GM21447 (cell line): ENCODE results near the gene KIF1B.
"Not testable (repeated sequence)": the region's sequence is repeated elsewhere in the genome, so short reads cannot be mapped to it uniquely, and the experiment has no call there.

Experiments
- ATAC-seq: cut with Tn5 transposase; IDR thresholded peaks from one replicate; pipeline ENCODE4 v1.9.1; 2021; ENCODE audit not compliant: unreplicated experiment

KIF1B gene

DNA sequence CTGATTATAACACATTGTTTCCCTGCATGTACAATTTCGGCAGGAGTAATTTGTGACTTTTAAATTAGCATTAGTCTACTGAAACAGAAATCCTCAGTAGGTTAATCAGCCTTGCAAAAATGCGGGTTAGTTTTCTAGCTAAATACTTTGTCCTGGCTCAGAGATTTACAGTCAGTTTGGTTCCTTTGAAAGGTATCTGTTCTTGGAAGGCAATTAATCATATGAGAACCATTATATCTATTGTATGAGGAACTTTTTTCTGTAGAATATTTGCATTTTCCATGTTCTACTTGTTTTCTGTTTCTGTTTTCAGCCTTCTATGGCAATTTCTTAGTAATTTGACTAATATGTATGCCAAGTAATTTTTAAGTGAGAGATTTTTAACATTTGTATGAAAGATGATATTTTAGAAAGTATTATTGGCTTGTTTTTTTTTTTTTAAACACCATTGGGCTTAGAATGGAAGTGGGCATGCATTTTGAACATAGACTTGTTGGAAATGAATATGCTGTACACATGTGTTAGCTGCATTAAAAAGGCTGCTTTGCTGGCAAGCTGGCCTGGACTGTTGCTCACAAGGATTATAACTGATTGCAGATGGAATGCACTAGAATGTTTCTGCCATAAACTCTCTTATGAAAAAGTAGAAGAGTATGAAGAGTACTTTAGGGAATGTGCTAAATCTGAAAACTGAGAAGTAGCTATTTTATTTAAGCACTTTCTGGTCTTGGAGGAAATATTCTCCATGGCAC, 26.2 kb downstream of the KIF1B start:
- no peak for ATAC-seq

DNA sequence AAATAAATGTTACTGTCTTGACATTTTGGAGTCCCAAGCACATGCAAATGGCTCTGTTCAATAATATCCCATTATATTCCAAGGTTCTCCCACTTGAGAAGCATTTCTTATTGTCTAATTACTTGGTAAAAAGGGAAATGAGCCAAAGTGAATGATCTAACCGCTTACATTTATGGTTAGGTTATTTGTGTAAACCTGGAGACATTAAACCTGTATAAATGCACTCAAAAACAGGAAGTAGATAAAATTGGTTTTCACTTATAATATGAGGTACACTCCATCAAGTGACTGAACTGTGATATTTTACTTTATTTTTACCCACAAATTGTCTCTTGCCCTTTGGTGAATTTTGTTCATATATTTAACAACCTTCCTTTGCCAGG, 26.8 kb downstream of the KIF1B start:
- ATAC-seq: no peak

DNA sequence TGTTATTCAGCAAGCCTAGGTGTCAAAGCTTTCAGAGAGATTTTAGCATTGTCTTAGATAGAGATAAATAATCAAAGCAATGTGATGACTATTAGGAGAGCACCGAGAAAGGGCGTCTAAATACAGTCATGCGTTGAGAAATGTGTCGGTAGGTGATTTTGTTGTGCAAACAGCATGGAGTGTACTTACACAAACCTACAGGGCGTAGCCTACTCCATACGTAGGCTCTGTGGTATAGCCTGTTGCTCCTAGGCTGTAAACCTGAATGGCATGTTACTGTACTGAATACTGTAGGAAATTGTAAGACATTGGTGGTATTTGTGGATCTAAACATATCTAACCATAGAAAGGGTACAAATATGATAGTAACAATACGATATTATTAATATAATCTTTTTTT, 31.8 kb downstream of the KIF1B start:
- ATAC-seq: no peak

DNA sequence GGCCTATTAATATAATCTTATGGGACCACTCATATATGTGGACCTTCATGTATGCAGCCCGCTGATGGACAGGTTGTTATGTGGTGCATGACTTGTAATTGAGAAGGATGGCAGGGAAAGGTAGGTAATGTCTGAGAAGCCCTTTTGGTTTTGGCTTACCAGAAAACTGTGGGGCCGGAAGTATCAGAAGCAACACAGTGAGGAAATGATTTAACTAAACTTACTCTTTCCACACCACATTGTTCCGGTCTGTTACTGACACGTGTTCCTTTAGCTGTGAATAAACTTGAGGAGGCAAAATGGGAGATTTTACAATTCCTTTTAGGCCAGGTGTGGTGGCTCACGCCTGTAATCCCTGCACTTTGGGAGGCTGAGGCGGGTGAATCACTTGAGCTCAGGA, 32.4 kb downstream of the KIF1B start:
- no peak for ATAC-seq

DNA sequence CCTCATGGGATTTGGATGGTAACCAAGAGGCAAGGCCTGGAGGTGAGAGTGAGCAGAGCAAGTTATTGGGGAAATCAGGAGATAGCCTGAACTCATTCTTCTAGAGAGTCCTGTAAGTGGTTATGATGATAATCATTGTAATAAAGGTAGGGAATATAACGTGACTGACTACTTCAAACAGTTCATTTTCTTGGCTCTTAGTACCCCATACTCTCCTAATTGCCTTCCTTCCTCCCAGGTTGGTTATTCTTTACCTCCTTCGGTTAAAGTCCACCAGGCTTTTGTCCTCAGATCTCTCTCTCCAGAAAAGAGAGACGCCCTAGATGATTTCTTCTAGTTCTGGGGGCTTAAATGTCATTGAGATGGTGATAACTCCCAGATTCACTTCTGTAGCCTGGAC, 35.3 kb downstream of the KIF1B start:
- no peak for ATAC-seq

DNA sequence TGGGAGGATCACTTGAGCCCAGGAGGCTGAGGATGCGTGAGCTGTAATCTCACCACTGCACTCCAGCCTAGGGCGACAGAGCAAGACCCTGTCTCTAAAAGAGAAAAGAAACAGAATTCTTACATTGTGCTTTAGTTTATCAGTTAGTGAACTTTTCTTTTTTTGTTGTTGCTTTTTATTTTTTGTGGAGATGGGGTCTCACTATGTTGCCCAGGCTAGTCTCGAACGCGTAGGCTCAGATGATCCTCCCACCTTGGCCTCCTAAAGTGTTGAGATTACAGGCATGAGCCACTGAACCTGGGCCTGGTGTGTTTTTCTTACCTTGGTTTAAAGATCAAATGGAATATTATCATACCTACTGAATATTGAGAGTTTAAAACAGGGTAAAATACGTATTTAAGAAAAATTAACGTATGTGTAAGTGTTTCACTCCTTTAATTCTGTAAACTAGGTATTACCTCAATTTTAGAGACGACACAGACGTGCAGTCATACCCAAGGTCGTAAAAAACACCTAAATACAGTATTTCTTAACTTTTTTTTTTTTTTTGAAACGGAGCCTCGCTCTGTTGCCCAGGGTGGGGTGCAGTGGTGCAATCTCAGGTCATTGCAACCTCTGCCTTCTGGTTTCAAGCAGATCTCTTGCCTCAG, 39.6 kb downstream of the KIF1B start:
- ATAC-seq: no peak

DNA sequence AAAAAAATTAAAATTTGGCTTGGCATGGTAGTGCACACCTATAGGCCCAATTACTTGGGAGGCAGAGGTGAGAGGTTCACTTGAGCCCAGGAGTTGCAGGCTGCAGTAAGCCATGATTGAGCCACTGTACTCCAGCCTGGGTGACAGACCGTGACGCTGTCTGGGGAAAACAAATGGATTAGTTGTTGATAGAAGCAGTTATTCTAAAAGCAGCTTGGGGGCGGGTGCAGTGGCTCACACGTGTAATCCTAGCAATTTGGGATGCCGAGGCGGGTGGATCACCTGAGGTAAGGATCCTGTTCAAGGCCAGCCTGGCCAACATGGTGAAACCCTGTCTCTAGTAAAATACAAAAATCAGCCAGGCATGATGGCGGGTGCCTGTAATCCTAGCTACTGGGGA, 40.3 kb downstream of the KIF1B start:
- no peak for ATAC-seq

DNA sequence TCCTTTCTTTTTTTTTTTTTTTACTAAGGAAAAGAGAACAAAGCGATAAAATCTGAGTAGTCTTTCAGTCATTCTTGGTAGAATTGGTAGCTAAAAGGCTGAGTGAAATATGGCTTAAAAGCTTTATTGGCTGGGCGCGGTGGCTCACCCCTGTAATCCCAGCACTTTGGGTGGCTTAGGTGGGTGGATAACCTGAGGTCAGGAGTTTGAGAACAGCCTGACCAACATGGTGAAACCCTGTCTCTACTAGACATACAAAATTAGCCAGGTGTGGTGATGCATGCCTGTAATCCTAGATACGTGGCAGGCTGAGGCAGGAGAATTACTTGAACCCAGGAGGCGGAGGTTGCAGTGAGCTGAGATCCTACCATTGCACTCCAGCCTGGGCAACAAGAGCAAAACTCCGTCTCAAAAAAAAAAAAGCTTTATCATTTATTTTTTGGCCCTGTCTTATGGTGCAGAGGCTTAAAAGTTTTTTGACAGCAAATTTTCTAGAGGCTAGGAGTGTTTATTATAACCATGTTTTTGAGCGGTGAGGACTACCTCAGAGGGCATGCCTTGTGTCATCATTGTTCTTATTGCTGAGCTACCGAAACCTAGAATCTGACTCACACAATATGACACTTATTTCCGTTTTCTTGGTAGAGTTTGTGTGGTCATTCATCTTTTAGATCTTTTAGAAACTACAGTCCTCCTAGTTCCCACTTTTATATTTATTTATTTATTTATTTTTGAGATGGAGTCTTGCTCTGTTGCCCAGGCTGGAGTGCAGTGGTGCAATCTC, 41.1 kb downstream of the KIF1B start:
- ATAC-seq: not testable (repeated sequence)

DNA sequence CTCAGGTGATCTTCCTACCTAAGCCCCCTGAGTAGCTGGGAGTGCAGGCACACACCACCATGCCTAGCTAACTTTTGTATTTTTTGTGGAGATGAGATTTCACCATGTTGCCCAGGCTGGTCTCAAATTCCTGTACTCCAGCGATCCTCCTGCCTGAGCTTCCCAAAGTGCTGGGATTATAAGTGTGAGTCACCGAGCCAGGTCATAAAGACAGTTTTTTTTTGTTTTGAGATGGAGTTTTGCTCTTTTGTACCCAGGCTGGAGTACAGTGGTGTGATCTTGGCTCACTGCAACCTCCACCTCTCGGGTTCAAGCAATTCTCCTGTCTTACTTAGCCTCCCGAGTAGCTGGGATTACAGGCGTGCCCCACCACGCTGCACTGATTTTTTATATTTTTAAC, 42.1 kb downstream of the KIF1B start:
- ATAC-seq: no peak

DNA sequence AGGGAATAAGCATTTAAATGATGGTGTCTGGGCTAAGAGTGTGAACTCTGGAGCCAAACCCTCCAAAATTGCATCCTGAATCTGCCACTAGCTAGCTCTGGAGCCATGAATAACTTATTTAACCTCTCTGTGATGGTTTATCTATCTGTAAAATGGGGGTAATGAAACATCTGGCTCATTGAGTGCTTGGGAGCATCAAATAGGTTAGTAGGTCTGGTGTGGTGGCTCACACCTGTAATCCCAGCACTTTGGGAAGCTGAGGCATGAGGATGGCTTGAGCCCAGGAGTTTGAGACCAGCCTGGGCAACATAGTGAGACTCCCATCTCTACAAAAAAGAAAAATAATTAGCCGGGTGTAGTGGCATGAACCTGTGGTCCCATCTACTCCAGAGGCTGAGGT, 42.8 kb downstream of the KIF1B start:
- no peak for ATAC-seq

DNA sequence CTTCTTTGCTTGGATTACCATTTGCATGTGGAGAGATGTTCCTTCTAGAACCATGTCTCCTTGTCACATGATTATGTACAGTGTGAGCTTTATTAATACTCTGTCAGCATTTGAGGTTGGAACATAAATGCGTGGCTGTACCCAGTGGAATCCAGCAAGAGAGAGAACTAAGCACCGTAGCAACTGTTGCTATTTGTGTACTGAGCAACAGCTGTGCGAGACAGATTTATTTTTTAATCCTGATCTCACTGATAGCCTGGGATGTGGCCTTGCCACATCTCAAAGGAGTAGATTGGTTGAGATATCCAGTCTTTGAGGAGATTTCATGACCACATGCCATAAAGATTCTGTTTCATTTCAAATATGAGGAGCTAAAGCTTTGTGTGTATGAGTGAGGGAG, 43.4 kb downstream of the KIF1B start:
- no peak for ATAC-seq

DNA sequence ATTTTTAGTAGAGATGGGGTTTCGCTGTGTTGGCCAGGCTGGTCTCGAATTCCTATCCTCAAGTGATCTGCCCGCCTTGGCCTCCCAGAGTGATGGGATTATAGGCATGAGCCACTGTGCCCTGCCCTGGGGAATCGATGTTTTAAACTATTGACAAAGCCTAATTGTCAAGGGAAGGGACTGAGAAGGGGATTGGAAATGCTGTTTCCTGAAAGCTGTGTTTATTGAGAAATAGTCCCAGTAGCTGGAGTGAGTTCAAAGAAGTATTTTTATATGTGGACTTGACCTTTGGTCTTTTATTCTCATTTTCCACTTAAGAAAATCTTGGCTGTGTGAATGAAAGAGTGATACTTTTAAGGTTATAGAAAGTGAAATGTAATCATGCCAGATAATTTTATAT, 47.5 kb downstream of the KIF1B start:
- no peak for ATAC-seq

DNA sequence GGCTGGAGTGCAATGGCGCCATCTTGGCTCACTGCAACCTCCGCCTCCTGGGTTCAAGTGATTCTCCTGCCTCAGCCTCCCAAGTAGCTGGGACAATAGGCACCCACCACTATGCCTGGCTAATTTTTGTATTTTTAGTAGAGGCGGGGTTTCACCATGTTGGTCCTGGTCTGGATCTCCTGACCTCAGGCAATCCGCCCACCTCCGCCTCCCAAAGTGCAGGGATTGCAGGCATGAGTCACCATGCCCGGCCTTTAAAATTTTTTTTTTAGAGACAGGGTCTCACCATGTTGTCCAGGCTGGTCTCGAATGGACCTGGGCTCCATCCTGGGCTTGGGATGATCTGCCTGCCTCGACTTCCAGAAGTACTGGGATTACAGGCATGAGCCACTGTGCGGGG, 49.2 kb downstream of the KIF1B start:
- ATAC-seq: not testable (repeated sequence)

DNA sequence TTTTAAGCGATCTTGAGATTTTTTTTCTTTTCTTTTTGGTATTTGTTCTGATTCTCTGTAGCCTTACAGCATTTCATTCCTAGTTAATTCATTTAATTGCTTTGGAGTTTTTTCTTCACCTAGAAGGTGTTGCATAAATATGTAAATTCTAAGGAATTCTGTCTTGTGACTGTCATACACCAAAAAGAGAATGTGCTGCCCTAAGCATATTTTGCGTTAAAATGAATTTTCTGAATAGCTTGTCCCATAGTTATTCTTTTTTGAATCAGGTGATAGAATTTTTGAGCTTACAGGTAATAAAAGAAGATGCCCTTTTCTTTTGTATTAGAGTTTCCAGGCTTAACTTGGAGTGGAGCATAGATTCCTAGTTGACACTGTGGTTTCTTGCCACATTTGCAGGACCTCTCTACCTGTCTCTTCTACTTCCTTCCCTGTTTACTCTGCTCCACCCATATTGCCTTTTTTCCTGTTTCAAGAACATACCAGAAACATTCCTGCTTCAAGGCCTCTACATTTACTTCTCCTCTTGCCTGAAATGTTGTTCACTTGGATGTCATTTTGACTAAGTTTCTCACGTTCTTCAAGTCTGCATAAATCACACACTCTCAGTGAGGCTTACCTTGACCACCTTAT, 53.2 kb downstream of the KIF1B start:
- ATAC-seq: no peak

DNA sequence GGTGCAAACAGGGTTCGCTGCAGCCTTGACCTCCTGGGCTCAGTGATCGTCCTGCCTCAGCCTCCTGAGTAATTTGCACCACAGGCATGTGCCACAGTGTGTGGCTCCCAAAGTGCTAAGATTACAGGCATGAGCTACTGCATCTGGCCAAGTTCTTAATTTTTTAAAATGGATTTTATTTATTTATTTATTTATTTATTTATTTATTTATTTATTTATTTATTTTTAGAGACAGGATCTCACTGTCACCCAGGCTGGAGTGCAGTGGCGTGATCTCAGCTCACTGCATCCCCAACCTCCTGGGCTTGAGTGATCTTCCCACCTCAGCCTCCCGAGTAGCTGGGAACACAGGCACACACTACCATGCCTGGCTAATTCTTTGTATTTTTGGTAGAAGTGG, 54.7 kb downstream of the KIF1B start:
- ATAC-seq: no peak

DNA sequence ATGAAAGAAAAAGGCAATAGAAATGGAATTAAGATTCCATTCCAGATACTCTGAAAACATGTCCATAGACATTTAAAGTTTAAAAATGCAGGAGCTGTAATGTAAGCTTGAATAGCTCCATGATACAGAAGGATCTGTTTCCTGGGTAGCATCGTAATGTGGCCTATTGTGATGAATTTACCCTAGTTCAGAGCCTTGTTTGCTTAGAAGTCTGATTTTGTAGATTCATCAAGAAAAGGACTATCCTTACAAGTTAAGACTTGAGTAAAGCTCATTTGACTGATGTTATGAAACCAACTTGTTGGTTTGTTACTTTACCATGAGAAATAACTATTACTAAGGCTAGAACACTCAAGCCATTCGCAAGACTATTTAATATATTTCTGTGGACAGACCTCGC, 55.5 kb downstream of the KIF1B start:
- no peak for ATAC-seq

DNA sequence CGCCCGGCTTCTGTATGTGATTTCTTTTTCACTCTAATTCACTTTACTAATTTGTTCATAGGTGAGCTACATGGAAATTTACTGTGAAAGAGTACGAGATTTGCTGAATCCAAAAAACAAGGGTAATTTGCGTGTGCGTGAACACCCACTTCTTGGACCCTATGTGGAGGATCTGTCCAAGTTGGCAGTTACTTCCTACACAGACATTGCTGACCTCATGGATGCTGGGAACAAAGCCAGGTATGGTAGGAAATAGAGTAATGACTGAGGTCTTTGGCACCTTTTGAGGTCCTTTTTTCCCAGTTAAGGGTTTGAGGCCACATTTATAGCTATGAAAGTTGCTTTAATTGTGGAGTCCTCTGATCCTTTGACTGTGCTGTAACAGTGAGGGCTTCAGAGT, 56.9 kb downstream of the KIF1B start:
- ATAC-seq: no peak

DNA sequence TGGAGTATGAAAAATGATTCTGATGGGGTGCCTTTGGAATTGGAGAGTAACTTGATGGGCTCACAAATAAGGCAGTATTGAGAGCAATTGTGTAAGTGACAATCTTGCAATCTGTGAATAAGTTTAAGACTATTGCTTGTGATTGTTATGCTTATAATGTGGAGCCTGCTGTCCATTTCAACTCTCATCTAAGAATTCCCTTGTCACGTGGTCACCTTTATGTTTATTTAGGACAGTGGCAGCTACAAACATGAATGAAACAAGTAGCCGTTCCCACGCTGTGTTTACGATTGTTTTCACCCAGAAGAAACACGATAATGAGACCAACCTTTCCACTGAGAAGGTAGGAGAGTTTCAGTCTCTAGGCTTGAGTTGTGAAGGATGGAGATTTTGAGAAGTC, 57.6 kb downstream of the KIF1B start:
- no peak for ATAC-seq

DNA sequence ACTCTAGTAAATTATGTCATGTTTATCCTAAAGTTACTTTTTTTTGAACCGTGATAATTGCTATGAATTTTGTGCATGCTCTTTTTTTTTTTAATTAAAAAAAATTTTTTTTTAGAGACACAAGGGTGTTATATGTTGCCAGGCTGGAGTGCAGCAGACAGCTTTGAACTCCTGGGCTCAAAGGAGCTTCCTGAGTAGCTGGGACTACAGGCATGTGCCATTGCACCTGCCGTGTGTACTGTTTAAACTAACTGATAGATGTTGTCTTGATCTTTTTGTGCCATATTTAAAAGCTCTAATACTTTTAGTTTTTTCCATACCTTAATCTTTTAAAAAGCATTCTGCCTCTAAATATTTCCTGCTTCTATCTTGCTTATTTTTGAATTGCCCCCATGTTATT, 60.7 kb downstream of the KIF1B start:
- no peak for ATAC-seq

DNA sequence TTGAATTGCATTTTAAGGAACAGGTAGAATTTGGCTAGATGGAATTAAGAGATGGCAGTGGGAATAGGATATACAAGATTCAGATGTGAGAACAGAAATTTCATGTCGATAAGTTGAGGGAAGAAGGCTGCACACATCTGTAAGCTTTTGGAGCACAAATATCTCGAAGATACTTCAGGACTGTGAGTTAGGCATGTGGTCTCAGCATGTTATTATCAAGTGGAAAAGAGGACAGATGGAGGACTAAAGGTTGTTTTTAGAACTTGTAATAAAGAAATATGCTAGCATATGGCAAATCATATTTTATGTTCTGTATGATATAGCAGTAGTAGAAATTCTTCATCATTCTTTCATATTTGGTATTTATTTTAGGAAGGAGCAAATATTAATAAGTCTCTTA, 61.5 kb downstream of the KIF1B start:
- no peak for ATAC-seq

DNA sequence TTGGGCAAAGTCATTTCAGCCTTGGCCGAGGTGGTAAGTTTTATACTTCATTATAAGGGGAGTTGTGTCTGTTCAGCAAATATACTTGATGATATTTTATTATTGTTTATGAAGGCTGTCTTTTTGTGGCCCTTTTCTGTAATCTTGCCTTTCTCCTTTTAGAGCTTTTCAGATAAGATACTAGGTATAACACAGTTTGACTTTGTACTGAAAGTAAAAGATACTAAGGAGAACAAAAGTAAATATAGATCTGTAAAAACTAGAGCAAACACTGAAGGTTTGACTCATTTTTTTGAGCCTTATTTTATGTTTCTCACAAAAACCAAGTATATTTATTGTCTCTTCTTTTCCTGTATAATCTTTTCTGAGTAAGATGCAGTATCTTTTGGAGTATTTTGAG, 61.9 kb downstream of the KIF1B start:
- ATAC-seq: no peak

DNA sequence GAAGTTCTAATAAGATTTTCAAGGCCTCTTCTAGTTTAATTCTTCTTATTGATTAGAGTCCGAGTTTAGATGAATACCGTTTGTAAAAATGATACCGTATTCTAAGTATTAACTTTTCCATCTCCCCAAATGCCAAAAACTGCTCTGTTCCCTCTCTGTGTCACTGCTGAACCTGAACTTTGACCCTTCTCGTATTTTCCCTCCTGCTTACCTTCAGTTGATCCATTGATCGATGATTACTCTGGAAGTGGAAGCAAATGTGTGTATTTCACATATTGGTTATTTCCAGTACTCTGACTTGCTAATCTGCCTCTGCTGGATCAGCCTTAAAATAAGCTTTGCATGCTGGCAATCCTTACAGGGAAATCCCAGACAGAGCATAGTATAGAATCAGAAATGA, 68.5 kb downstream of the KIF1B start:
- ATAC-seq: no peak
